CD4-positive, alpha-beta T cell treated with Interleukin-6 at 100 ng/mL for 8 hours (primary cell): ENCODE data around the gene EPHA6.
"Not testable (repeated sequence)": the region's sequence is repeated elsewhere in the genome, so short reads cannot be mapped to it uniquely, and the experiment has no call there.

Experiments
- DNase-seq: peaks from one replicate; pipeline ENCODE4 v3.0.0-alpha.2; 2020; ENCODE audit warnings: mixed read lengths, low spot score

EPHA6 gene

GRCh38 chr3:97025612-97026011 lies 211.2 kb downstream of the EPHA6 start:
- DNase-seq: not testable (repeated sequence)

- no peak for DNase-seq
Measured at GRCh38 chr3:97029972-97030371, 215.6 kb downstream of the EPHA6 start.

GRCh38 chr3:97037294-97037943 lies 223.0 kb downstream of the EPHA6 start:
- no peak for DNase-seq

- no peak for DNase-seq
Measured at GRCh38 chr3:97043411-97043810, 229.0 kb downstream of the EPHA6 start.

GRCh38 chr3:97057365-97057764 lies 243.0 kb downstream of the EPHA6 start:
- no peak for DNase-seq

- DNase-seq: no peak
Measured at GRCh38 chr3:97059168-97059567, 244.8 kb downstream of the EPHA6 start.

GRCh38 chr3:97066531-97066930 lies 252.1 kb downstream of the EPHA6 start:
- DNase-seq: no peak

- DNase-seq: no peak
Measured at GRCh38 chr3:97070302-97070701, 255.9 kb downstream of the EPHA6 start.

- no peak for DNase-seq
Measured at GRCh38 chr3:97074546-97074945, 260.2 kb downstream of the EPHA6 start.

GRCh38 chr3:97076673-97077072 lies 262.3 kb downstream of the EPHA6 start:
- no peak for DNase-seq

- DNase-seq: no peak
Measured at GRCh38 chr3:97089621-97090020, 275.2 kb downstream of the EPHA6 start.

- DNase-seq: no peak
Measured at GRCh38 chr3:97102641-97103040, 288.2 kb downstream of the EPHA6 start.

- no peak for DNase-seq
Measured at GRCh38 chr3:97105989-97106651, 291.7 kb downstream of the EPHA6 start.

- no peak for DNase-seq
Measured at GRCh38 chr3:97106652-97106989, 292.2 kb downstream of the EPHA6 start.

- DNase-seq: no peak
Measured at GRCh38 chr3:97108136-97108535, 293.7 kb downstream of the EPHA6 start.

- DNase-seq: no peak
Measured at GRCh38 chr3:97111244-97111643, 296.9 kb downstream of the EPHA6 start.

- DNase-seq: no peak
Measured at GRCh38 chr3:97121386-97121785, 307.0 kb downstream of the EPHA6 start.

GRCh38 chr3:97125902-97126499 lies 311.6 kb downstream of the EPHA6 start:
- no peak for DNase-seq

GRCh38 chr3:97131476-97131875 lies 317.1 kb downstream of the EPHA6 start:
- no peak for DNase-seq

- no peak for DNase-seq
Measured at GRCh38 chr3:97138914-97139541, 324.6 kb downstream of the EPHA6 start.

- no peak for DNase-seq
Measured at GRCh38 chr3:97148931-97149330, 334.5 kb downstream of the EPHA6 start.

- DNase-seq: no peak
Measured at GRCh38 chr3:97161169-97161568, 346.8 kb downstream of the EPHA6 start.

- DNase-seq: no peak
Measured at GRCh38 chr3:97177242-97177641, 362.8 kb downstream of the EPHA6 start.
